Stomach (tissue), 9 donors: ENCODE data around the gene SLIT1. TPM values are rescaled to one million over a fixed set of nuclear protein-coding genes. Genes with fewer than 3 reads are reported as not detected.

Experiments
- DNase-seq, 2 donors: peaks; one replicate each; pipeline versions ENCODE4 v3.0.0 to v3.0.0-alpha.2; 2013 to 2019
- H3K27ac ChIP-seq, 5 donors: fragments of 200-600 bp in 4 of 5; sonication (generic) in 4 of 5; one replicate each; pipeline ENCODE4 v1.5.1; 2013 to 2019; ENCODE audit warnings: mild to moderate bottlenecking in 1 of 5, moderate library complexity in 1 of 5
- H3K27me3 ChIP-seq, 3 donors: fragments of 200-600 bp; sonication (generic); one replicate each; pipeline ENCODE4 v1.5.1; 2017 to 2019; ENCODE audit warnings: mixed run types in 1 of 3
- H3K36me3 ChIP-seq, 4 donors: fragments of 200-600 bp; sonication (generic); 1 replicate in 3 of 4; 2 replicates in 1 of 4; pipeline ENCODE4 v1.5.1; 2016 to 2019
- H3K4me1 ChIP-seq, 4 donors: fragments of 200-600 bp; sonication (generic); one replicate each; pipeline ENCODE4 v1.5.1; 2016 to 2019
- H3K4me3 ChIP-seq, 4 donors: fragments of 200-600 bp; sonication (generic) in 3 of 4; one replicate each; pipeline ENCODE4 v1.5.1; 2016 to 2019; ENCODE audit warnings: mild to moderate bottlenecking in 1 of 4
- H3K9me3 ChIP-seq, 4 donors: fragments of 200-600 bp; sonication (generic); one replicate each; pipeline ENCODE4 v1.5.1; 2016 to 2019
- CTCF ChIP-seq, 7 experiments: fragments of 450-650 bp in 4 of 7; fragments of 200-600 bp in 3 of 7; sonication (generic) in 3 of 7; IDR thresholded peaks; one replicate each; pipeline ENCODE4 v1.5.1; 2016 to 2019; ENCODE audit warnings: antibody characterized with exemption in 7 of 7, control low read depth in 2 of 7, mild to moderate bottlenecking in 1 of 7
- EP300 ChIP-seq: sonication (generic); formaldehyde crosslinking; IDR thresholded peaks from one replicate; pipeline ENCODE4 v1.6.1; 2017; ENCODE audit warnings: antibody characterized with exemption
- POLR2A ChIP-seq, 4 donors: fragments of 450-650 bp; IDR thresholded peaks; one replicate each; pipeline ENCODE4 v1.6.1; 2016; ENCODE audit warnings: antibody characterized with exemption in 4 of 4, control low read depth in 2 of 4, mild to moderate bottlenecking in 1 of 4, moderate library complexity in 1 of 4
- POLR2AphosphoS5 ChIP-seq, 3 donors: sonication (generic); formaldehyde crosslinking; IDR thresholded peaks; one replicate each; pipeline ENCODE4 v1.6.1; 2016; ENCODE audit warnings: antibody characterized with exemption in 3 of 3
- WGBS, 5 donors: extraction: QIAGEN DNeasy Blood & Tissue Kit in 3 of 5; methylation state at CpG; one replicate each; pipeline versions ENCODE4 v1.1.5 to v1.1.7; 2013 to 2018; 5-methylcytosine and 5-hydroxymethylcytosine counted together
- intact Hi-C: fragments of 100-400 bp; cut with DNase I; formaldehyde crosslinking; loops from one replicate; pipeline ENCODE4 v1.15.1; 2023; ENCODE audit warnings: low total_unique reads
- polyA plus RNA-seq, 3 donors: library from polyadenylated mRNA; stranded (reverse); fragments of 200-250 nt; gene quantifications; one replicate each; pipeline ENCODE4 v1.2.3, GENCODE V29; 2013
- total RNA-seq, 5 donors: library from RNA; depleted of rRNA; stranded (reverse); fragments of >200 nt; gene quantifications; one replicate each; pipeline versions ENCODE4 v1.1.0 to v1.2.3, GENCODE V29; 2014 to 2016
- donor health status: healthy with polysubstance abuse.
- donor health status: Bipolar disorder and iron deficiency.
- donor health status: healthy.

SLIT1 gene
- total and polyA plus RNA-seq, 8 donors = under 0.01 to 6.1 (median 0.44) TPM

GRCh38 chr10:97032624-97033023, 153.1 kb downstream of the SLIT1 start:
- no peaks in the 10 kb centered on the region for H3K9me3 ChIP-seq
- 54 to 69% (median 61%) methylated on average over 7 of the region's 7 CpGs for WGBS, 5 donors
- intact Hi-C loops = no loop called here
- peaks cover 0 to 20% (median 0%) of the 10 kb centered on the region in 3 donors for H3K27me3 ChIP-seq
- no peak for TF ChIP-seq CTCF (IDR thresholded peaks at IDR 0.05)
- TF ChIP-seq POLR2A (IDR thresholded peaks at IDR 0.05) = no peak
- no peak for TF ChIP-seq EP300
- no peak for TF ChIP-seq POLR2AphosphoS5 (IDR thresholded peaks at IDR 0.05)
- H3K27ac ChIP-seq = no peak overlapping the region
- no peak for DNase-seq
- peaks cover 1 to 10% (median 7%) of the 10 kb centered on the region in 4 donors for H3K4me1 ChIP-seq
- H3K36me3 ChIP-seq = no peaks in the 10 kb centered on the region
- no peak overlapping the region for H3K4me3 ChIP-seq

- H3K27ac ChIP-seq = no peak overlapping the region
These were observed 154.3 kb downstream of the SLIT1 start for GRCh38 chr10:97031459-97031858.

GRCh38 chr10:97030894-97031293, 154.9 kb downstream of the SLIT1 start:
- TF ChIP-seq POLR2A (IDR thresholded peaks at IDR 0.05) (no peak), CTCF (IDR thresholded peaks at IDR 0.05) (no peak), EP300 (no peak), POLR2AphosphoS5 (IDR thresholded peaks at IDR 0.05) (no peak)
- intact Hi-C loops = no loop called here
- H3K36me3 ChIP-seq = no peaks in the 10 kb centered on the region
- H3K4me1 ChIP-seq = no peaks in the 10 kb centered on the region
- H3K27ac ChIP-seq = no peak overlapping the region
- no peak for DNase-seq
- no peak overlapping the region for H3K4me3 ChIP-seq
- WGBS, 5 donors = 30 to 61% (median 45%) methylated on average over 6 of the region's 6 CpGs
- H3K27me3 ChIP-seq = peaks cover 0 to 20% (median 0%) of the 10 kb centered on the region in 3 donors
- H3K9me3 ChIP-seq = no peaks in the 10 kb centered on the region

More at GRCh38 chr10:97031459-97031858, 154.3 kb downstream of the SLIT1 start:
- H3K36me3 ChIP-seq = no peaks in the 10 kb centered on the region
- TF ChIP-seq EP300 (no peak), POLR2AphosphoS5 (IDR thresholded peaks at IDR 0.05) (no peak), CTCF (IDR thresholded peaks at IDR 0.05) (no peak), POLR2A (IDR thresholded peaks at IDR 0.05) (no peak)
- H3K27me3 ChIP-seq = peaks cover 0 to 20% (median 0%) of the 10 kb centered on the region in 3 donors
- no peak overlapping the region for H3K4me3 ChIP-seq
- H3K9me3 ChIP-seq = no peaks in the 10 kb centered on the region
- intact Hi-C loops = no loop called here
- WGBS, 5 donors = 83 to 90% (median 88%) methylated on average over 11 of the region's 11 CpGs
- no peaks in the 10 kb centered on the region for H3K4me1 ChIP-seq
- no peak for DNase-seq

- TF ChIP-seq POLR2A (IDR thresholded peaks at IDR 0.05) = no peak
- TF ChIP-seq EP300 = no peak
- TF ChIP-seq POLR2AphosphoS5 (IDR thresholded peaks at IDR 0.05) = no peak
- TF ChIP-seq CTCF (IDR thresholded peaks at IDR 0.05) = no peak
- no peaks in the 10 kb centered on the region for H3K36me3 ChIP-seq
- 71 to 92% (median 77%) methylated on average over 3 of the region's 3 CpGs for WGBS, 5 donors
- H3K9me3 ChIP-seq = no peaks in the 10 kb centered on the region
- no peak overlapping the region for H3K4me3 ChIP-seq
- H3K4me1 ChIP-seq = peaks cover 4 to 15% (median 7%) of the 10 kb centered on the region in 4 donors
- no peak overlapping the region for H3K27ac ChIP-seq
- intact Hi-C loops = no loop called here
- H3K27me3 ChIP-seq = peaks cover 0 to 11% (median 0%) of the 10 kb centered on the region in 3 donors
- DNase-seq = no peak
These were observed 156.5 kb downstream of the SLIT1 start for GRCh38 chr10:97029271-97029670.
